ENCODE data around the gene SCGB1D4.
A peak's percentile ranks its signal among the peaks of the same experiment; 100 is the strongest.
"Not testable (repeated sequence)": the region's sequence is repeated elsewhere in the genome, so short reads cannot be mapped to it uniquely, and the experiment has no call there.

Gene SCGB1D4

GRCh38 chr11:62298975-62299374 lies at the start of gene SCGB1D4:
Gene SCGB1D4 (minus strand): TSS chr11:62299075. CDS start chr11:62299010, 65 bp downstream.
- no peak for DNase-seq (ENCODE audit: low read depth in 2 of 2, low spot score in 1 of 2)

GRCh38 chr11:62345861-62346260 lies 47.0 kb upstream of the SCGB1D4 start:
- DNase-seq (ENCODE audit: low read depth in 2 of 2, low spot score in 1 of 2), result no peak

- DNase-seq (ENCODE audit: low read depth in 2 of 2, low spot score in 1 of 2), result no peak
These were observed 45.3 kb upstream of the SCGB1D4 start for GRCh38 chr11:62344210-62344609.

- not testable (repeated sequence) for DNase-seq (ENCODE audit: low read depth in 2 of 2, low spot score in 1 of 2)
These were observed 44.8 kb upstream of the SCGB1D4 start for GRCh38 chr11:62343646-62344190.

- DNase-seq (ENCODE audit: low read depth in 2 of 2, low spot score in 1 of 2), result no peak
These were observed 42.7 kb upstream of the SCGB1D4 start for GRCh38 chr11:62341588-62341987.

GRCh38 chr11:62340269-62340901 lies 41.5 kb upstream of the SCGB1D4 start:
- peak; percentile 19 to 40 for DNase-seq (ENCODE audit: low read depth in 2 of 2, low spot score in 1 of 2)

GRCh38 chr11:62338218-62338617 lies 39.3 kb upstream of the SCGB1D4 start:
- no peak for DNase-seq (ENCODE audit: low read depth in 2 of 2, low spot score in 1 of 2)

- DNase-seq (ENCODE audit: low read depth in 2 of 2, low spot score in 1 of 2), result peak; percentile 39 to 55
These were observed 38.7 kb upstream of the SCGB1D4 start, which contains the start of gene ASRGL1 for GRCh38 chr11:62337303-62338181. Gene ASRGL1 (plus strand): TSS chr11:62337448. CDS start chr11:62337978, 530 bp downstream.

GRCh38 chr11:62336949-62337302 lies 38.1 kb upstream of the SCGB1D4 start:
- not testable (repeated sequence) for DNase-seq (ENCODE audit: low read depth in 2 of 2, low spot score in 1 of 2)

GRCh38 chr11:62333768-62334167 lies 34.9 kb upstream of the SCGB1D4 start:
- no peak for DNase-seq (ENCODE audit: low read depth in 2 of 2, low spot score in 1 of 2)

GRCh38 chr11:62331264-62331663 lies 32.4 kb upstream of the SCGB1D4 start:
- DNase-seq (ENCODE audit: low read depth in 2 of 2, low spot score in 1 of 2), result not testable (repeated sequence)

- DNase-seq (ENCODE audit: low read depth in 2 of 2, low spot score in 1 of 2), result not testable (repeated sequence)
These were observed 28.7 kb upstream of the SCGB1D4 start for GRCh38 chr11:62327541-62327940.

GRCh38 chr11:62326719-62327118 lies 27.8 kb upstream of the SCGB1D4 start:
- DNase-seq (ENCODE audit: low read depth in 2 of 2, low spot score in 1 of 2), result not testable (repeated sequence)

GRCh38 chr11:62325781-62326180 lies 26.9 kb upstream of the SCGB1D4 start:
- DNase-seq (ENCODE audit: low read depth in 2 of 2, low spot score in 1 of 2), result not testable (repeated sequence)

- no peak for DNase-seq (ENCODE audit: low read depth in 2 of 2, low spot score in 1 of 2)
These were observed 26.1 kb upstream of the SCGB1D4 start for GRCh38 chr11:62324731-62325556.

- DNase-seq (ENCODE audit: low read depth in 2 of 2, low spot score in 1 of 2), result no peak
These were observed 23.6 kb upstream of the SCGB1D4 start for GRCh38 chr11:62322524-62322923.

GRCh38 chr11:62315431-62315830 lies 16.6 kb upstream of the SCGB1D4 start:
- DNase-seq (ENCODE audit: low read depth in 2 of 2, low spot score in 1 of 2), result no peak

GRCh38 chr11:62309991-62310390 lies 11.1 kb upstream of the SCGB1D4 start:
- no peak for DNase-seq (ENCODE audit: low read depth in 2 of 2, low spot score in 1 of 2)

- no peak for DNase-seq (ENCODE audit: low read depth in 2 of 2, low spot score in 1 of 2)
These were observed 9.1 kb upstream of the SCGB1D4 start for GRCh38 chr11:62307950-62308349.

- no peak for DNase-seq (ENCODE audit: low read depth in 2 of 2, low spot score in 1 of 2)
These were observed 7.4 kb upstream of the SCGB1D4 start for GRCh38 chr11:62306227-62306626.

- no peak for DNase-seq (ENCODE audit: low read depth in 2 of 2, low spot score in 1 of 2)
These were observed 3.4 kb downstream of the SCGB1D4 start for GRCh38 chr11:62295504-62295903.
